GM12878 (cell line): ENCODE data around the gene NSD2. TPM values are rescaled to one million over a fixed set of nuclear protein-coding genes. Genes with fewer than 3 reads are reported as not detected.

Experiments
- ATAC-seq: fragments of 200-7000 bp; cut with Tn5 transposase; 3 replicates; pipeline ENCODE4 v1.9.1; 2020; ENCODE audit warnings: mild to moderate bottlenecking, moderate library complexity
- BruUV-seq: library from RNA; stranded (reverse); fragments of 400-500 nt; replicated peaks from 2 replicates; lab custom pipeline; 2021; lab: Mats Ljungman, UMichigan
- CTCF ChIA-PET: fragments of 300-600 bp; sonication (Branson Sonifier 250); formaldehyde crosslinking; extraction: SDS; loops from one replicate; lab custom pipeline; 2021; ENCODE audit warnings: inconsistent platforms; lab: Yijun Ruan, JAX
- POLR2A ChIA-PET: fragments of 350-600 bp; formaldehyde crosslinking; extraction: SDS; loops from one replicate; lab custom pipeline; 2021; ENCODE audit warnings: inconsistent platforms; lab: Charles Lee
- RAD21 ChIA-PET: fragments of 300-600 bp; sonication (Branson Sonifier 250); formaldehyde crosslinking; loops from one replicate; lab custom pipeline; 2023; ENCODE audit warnings: antibody characterized with exemption; ENCODE audit not compliant: unreplicated experiment; lab: Charles Lee
- SMC1A ChIA-PET: fragments of 300-600 bp; sonication (Branson Sonifier 250); formaldehyde crosslinking; loops from one replicate; lab custom pipeline; 2023; ENCODE audit not compliant: unreplicated experiment, uncharacterized antibody; lab: Charles Lee
- DNase-seq: peaks from one replicate; pipeline ENCODE4 v3.0.0-alpha.2; 2011; ENCODE audit warnings: low read depth, low spot score
- FAIRE-seq: peaks from 3 replicates; lab custom pipeline; 2011; peaks lifted over from hg19 to GRCh38; lab: Jason Lieb, UNC
- H2AFZ ChIP-seq: 2 replicates; pipeline ENCODE4 v1.6.0; 2011; ENCODE audit warnings: low read depth, low read length, control low read depth; ENCODE audit not compliant: control insufficient read depth
- H3K27ac ChIP-seq: 2 replicates; pipeline ENCODE4 v1.5.1; 2011; ENCODE audit warnings: control low read depth; ENCODE audit not compliant: control insufficient read depth, insufficient read depth
- H3K27me3 ChIP-seq, 2 experiments: replicated peaks in 1 of 2; 2 replicates each; pipeline versions ENCODE4 v1.6.0 to v1.6.1; 2011; ENCODE audit warnings: low read length in 1 of 2; ENCODE audit not compliant: control insufficient read depth in 2 of 2, insufficient read depth in 2 of 2
- H3K36me3 ChIP-seq, 2 experiments: 2 replicates each; pipeline ENCODE4 v1.5.1; 2011; ENCODE audit warnings: low read length in 1 of 2; ENCODE audit not compliant: control insufficient read depth in 2 of 2, insufficient read depth in 2 of 2
- H3K4me1 ChIP-seq: 2 replicates; pipeline ENCODE4 v1.6.1; 2011; ENCODE audit warnings: mild to moderate bottlenecking, low read length, moderate library complexity, mixed read lengths; ENCODE audit not compliant: control insufficient read depth, insufficient read depth
- H3K4me2 ChIP-seq: 2 replicates; pipeline ENCODE4 v1.6.0; 2011; ENCODE audit warnings: control low read depth; ENCODE audit not compliant: control insufficient read depth, insufficient read depth
- H3K4me3 ChIP-seq: fragments of 200-600 bp; sonication (generic); 2 replicates; pipeline ENCODE4 v1.5.1; 2016
- H3K79me2 ChIP-seq: 2 replicates; pipeline ENCODE4 v1.6.0; 2011; ENCODE audit warnings: low read length; ENCODE audit not compliant: control insufficient read depth, insufficient read depth
- H3K9ac ChIP-seq: 2 replicates; pipeline ENCODE4 v1.8.0; 2011; ENCODE audit warnings: low read length, control low read depth, mixed read lengths; ENCODE audit not compliant: control insufficient read depth, insufficient read depth
- H3K9me3 ChIP-seq: replicated peaks from 3 replicates; pipeline ENCODE4 v1.5.1; 2011; ENCODE audit warnings: mild to moderate bottlenecking, low read length; ENCODE audit not compliant: control insufficient read depth, insufficient read depth
- H4K20me1 ChIP-seq: 2 replicates; pipeline ENCODE4 v1.6.0; 2011; ENCODE audit not compliant: control insufficient read depth, insufficient read depth
- CBFB ChIP-seq: IDR thresholded peaks from 2 replicates; pipeline ENCODE4 v1.6.1; 2016; ENCODE audit warnings: antibody characterized with exemption, low read depth
- ETV6 ChIP-seq, 2 experiments: fragments of 450-650 bp in 1 of 2; IDR thresholded peaks in 1 of 2; conservative IDR thresholded peaks in 1 of 2; 2 replicates each; pipeline ENCODE4 v1.6.1; 2014; ENCODE audit warnings: antibody characterized with exemption in 1 of 2, borderline replicate concordance in 1 of 2, low read depth in 1 of 2, mild to moderate bottlenecking in 1 of 2, moderate library complexity in 1 of 2
- SMAD1 ChIP-seq: fragments of 450-650 bp; IDR thresholded peaks from 2 replicates; pipeline ENCODE4 v1.6.1; 2018; ENCODE audit warnings: mild to moderate bottlenecking, low read depth; ENCODE audit not compliant: partially characterized antibody
- SMC3 ChIP-seq: IDR thresholded peaks from 2 replicates; pipeline ENCODE4 v1.6.1; 2011; ENCODE audit warnings: low read length, improper control_type of control experiment, borderline replicate concordance
- SUZ12 ChIP-seq: fragments of 200-600 bp; sonication (generic); IDR thresholded peaks from one replicate; pipeline ENCODE4 v1.6.1; 2018; ENCODE audit warnings: antibody characterized with exemption, mild to moderate bottlenecking; ENCODE audit not compliant: unreplicated experiment
- YBX1 ChIP-seq: fragments of 450-650 bp; IDR thresholded peaks from 2 replicates; pipeline ENCODE4 v1.6.1; 2016; ENCODE audit warnings: antibody characterized with exemption
- WGBS: methylation state at CpG from one replicate; pipeline ENCODE4 v1.1.6; 2016; ENCODE audit warnings: low lambda C conversion rate; ENCODE audit not compliant: insufficient replicate concordance, insufficient coverage; ENCODE audit errors: missing lambda C conversion rate; 5-methylcytosine and 5-hydroxymethylcytosine counted together
- in situ Hi-C: fragments of 300-500 bp; cut with MboI; formaldehyde crosslinking; loops from 9 replicates; pipeline ENCODE4 v1.14.3; 2018; ENCODE audit warnings: mixed read lengths
- intact Hi-C: fragments of 100-400 bp; cut with micrococcal nuclease; formaldehyde crosslinking; loops from one replicate; pipeline ENCODE4 v1.14.2; 2022; ENCODE audit not compliant: unreplicated experiment
- polyA plus RNA-seq, 11 experiments: library from polyadenylated mRNA; depleted of rRNA in 4 of 11; unstranded in 6 of 11; stranded (reverse) in 5 of 11; fragments of >200 nt; fragmentation: Nextera tagmentation in 4 of 11; fragmentation: Illumina TruSeq in 1 of 11; extraction: Ambion mirVana in 4 of 11; extraction: Trizol in 1 of 11; gene quantifications; 1 replicate in 1 of 11; 2 replicates in 10 of 11; pipeline versions ENCODE4 v1.2.1 to v1.2.3, GENCODE V29; 2011 to 2016; ENCODE audit warnings: inconsistent platforms in 2 of 11, missing spikeins in 2 of 11, low read depth in 1 of 11
- total RNA-seq, 4 experiments: library from RNA; depleted of rRNA in 3 of 4; stranded (reverse); fragments of >200 nt in 3 of 4; fragmentation: Illumina TruSeq in 1 of 4; extraction: Trizol in 1 of 4; gene quantifications; 2 replicates each; pipeline versions ENCODE4 v1.2.1 to v1.2.3, GENCODE V29; 2013 to 2021
- TF ChIP-seq, protein P1 (sequence below): fragments of 450-650 bp; IDR thresholded peaks from 2 replicates; pipeline ENCODE4 v1.6.1; 2017; ENCODE audit warnings: mild to moderate bottlenecking, moderate library complexity

NSD2 gene
- total and polyA plus RNA-seq, 10 of the 15 experiments (the other 5 are each of a cell fraction or from before 2014, with no cell fraction given): 8.6 to 139 (median 67.2) TPM

DNA sequence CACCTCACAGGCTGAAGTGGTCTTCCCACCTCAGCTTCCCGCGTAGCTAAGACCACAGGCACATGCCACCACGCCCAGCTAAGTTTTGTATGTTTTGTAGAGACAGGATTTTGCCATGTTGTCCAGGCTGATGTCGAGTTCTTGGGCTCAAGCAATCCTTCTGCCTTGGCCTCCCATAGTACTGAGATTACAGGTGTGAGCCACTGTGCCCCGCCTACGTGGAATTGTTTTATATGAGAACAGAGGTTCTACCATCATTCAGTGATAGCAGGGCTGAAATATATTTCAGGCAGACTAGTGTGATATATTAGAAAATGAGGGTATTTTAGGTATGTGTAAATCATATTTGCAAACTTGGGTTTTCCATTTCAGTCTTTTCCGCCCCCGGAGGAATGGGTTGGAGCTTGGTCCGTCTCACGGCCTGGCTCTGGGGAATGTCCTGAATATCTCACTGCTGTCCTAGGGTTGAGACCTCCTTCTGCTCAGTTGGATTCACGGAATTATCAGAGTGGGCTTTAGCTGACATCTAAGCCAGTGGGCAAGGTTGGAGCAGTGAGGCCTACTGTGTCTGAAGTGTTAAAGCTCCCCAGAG, 19.9 kb downstream of the NSD2 start:
- intact Hi-C loops (no loop called here), in situ Hi-C loops (no loop called here)
- Histone ChIP-seq H3K4me3 (no peak overlapping the region), H3K79me2 (peaks cover 91% of the 10 kb centered on the region), H3K36me3 (peaks cover 3 to 10% of the 10 kb centered on the region in 2 experiments; a peak in 3 of 4 replicates), H3K27me3 (no peaks in the 10 kb centered on the region), H3K9me3 (no peaks in the 10 kb centered on the region), H3K4me2 (no peak overlapping the region), H3K9ac (no peak overlapping the region), H2AFZ (no peak overlapping the region), H3K4me1 (peaks cover 2% of the 10 kb centered on the region; the same call in 1 of the 2 replicates), H4K20me1 (no peaks in the 10 kb centered on the region), H3K27ac (no peak overlapping the region)
- POLR2A ChIA-PET: no interaction called here
- no TSS peak for BruUV-seq
- DNase-seq: no peak
- TF ChIP-seq CBFB: no peak
- TF ChIP-seq SMAD1: no peak
- TF ChIP-seq, protein P1, sequence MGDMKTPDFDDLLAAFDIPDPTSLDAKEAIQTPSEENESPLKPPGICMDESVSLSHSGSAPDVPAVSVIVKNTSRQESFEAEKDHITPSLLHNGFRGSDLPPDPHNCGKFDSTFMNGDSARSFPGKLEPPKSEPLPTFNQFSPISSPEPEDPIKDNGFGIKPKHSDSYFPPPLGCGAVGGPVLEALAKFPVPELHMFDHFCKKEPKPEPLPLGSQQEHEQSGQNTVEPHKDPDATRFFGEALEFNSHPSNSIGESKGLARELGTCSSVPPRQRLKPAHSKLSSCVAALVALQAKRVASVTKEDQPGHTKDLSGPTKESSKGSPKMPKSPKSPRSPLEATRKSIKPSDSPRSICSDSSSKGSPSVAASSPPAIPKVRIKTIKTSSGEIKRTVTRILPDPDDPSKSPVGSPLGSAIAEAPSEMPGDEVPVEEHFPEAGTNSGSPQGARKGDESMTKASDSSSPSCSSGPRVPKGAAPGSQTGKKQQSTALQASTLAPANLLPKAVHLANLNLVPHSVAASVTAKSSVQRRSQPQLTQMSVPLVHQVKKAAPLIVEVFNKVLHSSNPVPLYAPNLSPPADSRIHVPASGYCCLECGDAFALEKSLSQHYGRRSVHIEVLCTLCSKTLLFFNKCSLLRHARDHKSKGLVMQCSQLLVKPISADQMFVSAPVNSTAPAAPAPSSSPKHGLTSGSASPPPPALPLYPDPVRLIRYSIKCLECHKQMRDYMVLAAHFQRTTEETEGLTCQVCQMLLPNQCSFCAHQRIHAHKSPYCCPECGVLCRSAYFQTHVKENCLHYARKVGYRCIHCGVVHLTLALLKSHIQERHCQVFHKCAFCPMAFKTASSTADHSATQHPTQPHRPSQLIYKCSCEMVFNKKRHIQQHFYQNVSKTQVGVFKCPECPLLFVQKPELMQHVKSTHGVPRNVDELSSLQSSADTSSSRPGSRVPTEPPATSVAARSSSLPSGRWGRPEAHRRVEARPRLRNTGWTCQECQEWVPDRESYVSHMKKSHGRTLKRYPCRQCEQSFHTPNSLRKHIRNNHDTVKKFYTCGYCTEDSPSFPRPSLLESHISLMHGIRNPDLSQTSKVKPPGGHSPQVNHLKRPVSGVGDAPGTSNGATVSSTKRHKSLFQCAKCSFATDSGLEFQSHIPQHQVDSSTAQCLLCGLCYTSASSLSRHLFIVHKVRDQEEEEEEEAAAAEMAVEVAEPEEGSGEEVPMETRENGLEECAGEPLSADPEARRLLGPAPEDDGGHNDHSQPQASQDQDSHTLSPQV: no peak
- no peak for TF ChIP-seq SMC3
- no peak for TF ChIP-seq SUZ12
- no peak for TF ChIP-seq ETV6 (conservative IDR thresholded peaks at IDR 0.05 in 1 of 2, IDR thresholded peaks at IDR 0.05 in 1 of 2; ENCODE audit: borderline replicate concordance in 1 of 2, low read depth in 1 of 2)
- TF ChIP-seq YBX1: no peak
- CTCF ChIA-PET: interaction anchor here (1.2 kb wide), 1 partner anchor 9 kb away, joined by 6 read pairs; no protein-coding TSS in a partner anchor
- RAD21 ChIA-PET: no interaction called here
- WGBS: 99% methylated on average over 11 of the region's 11 CpGs
- ATAC-seq: no peak
- FAIRE-seq: no peak
- SMC1A ChIA-PET: interaction anchor here (0.9 kb wide), 1 partner anchor 9 kb away, joined by 3 read pairs; no protein-coding TSS in a partner anchor
